Stimulated activated CD4-positive, alpha-beta T cell treated with anti-CD3 and anti-CD28 coated beads, Interleukin-4, amount 100 ng/mL, for 4 hours (primary cell): ENCODE data around the gene EXOC4.
"Not testable (repeated sequence)": the region's sequence is repeated elsewhere in the genome, so short reads cannot be mapped to it uniquely, and the experiment has no call there.

ENCODE experiments used
- DNase-seq, 2 experiments: peaks; one replicate each; pipeline ENCODE4 v3.0.0-alpha.2; 2020

Gene EXOC4

GRCh38 chr7:133773601-133774000, 520.7 kb downstream of the EXOC4 start:
- no peak for DNase-seq

- DNase-seq: no peak
Measured at GRCh38 chr7:133775201-133775600, 522.3 kb downstream of the EXOC4 start.

- DNase-seq: no peak
Measured at GRCh38 chr7:133776266-133776665, 523.4 kb downstream of the EXOC4 start.

GRCh38 chr7:133777701-133778100, 524.8 kb downstream of the EXOC4 start:
- no peak for DNase-seq

GRCh38 chr7:133778472-133778871, 525.6 kb downstream of the EXOC4 start:
- no peak for DNase-seq

GRCh38 chr7:133779538-133779937, 526.7 kb downstream of the EXOC4 start:
- not testable (repeated sequence) for DNase-seq

GRCh38 chr7:133780912-133781311, 528.0 kb downstream of the EXOC4 start:
- DNase-seq: no peak

- DNase-seq: no peak
Measured at GRCh38 chr7:133781486-133782090, 528.7 kb downstream of the EXOC4 start.

GRCh38 chr7:133782470-133782869, 529.6 kb downstream of the EXOC4 start:
- DNase-seq: no peak

- DNase-seq: no peak
Measured at GRCh38 chr7:133783276-133783675, 530.4 kb downstream of the EXOC4 start.

GRCh38 chr7:133784486-133785001, 531.7 kb downstream of the EXOC4 start:
- no peak for DNase-seq

- DNase-seq: no peak
Measured at GRCh38 chr7:133786401-133786937, 533.6 kb downstream of the EXOC4 start.

- no peak for DNase-seq
Measured at GRCh38 chr7:133789974-133790373, 537.1 kb downstream of the EXOC4 start.

GRCh38 chr7:133790911-133791310, 538.0 kb downstream of the EXOC4 start:
- no peak for DNase-seq

- no peak for DNase-seq
Measured at GRCh38 chr7:133794479-133794878, 541.6 kb downstream of the EXOC4 start.

GRCh38 chr7:133795068-133795665, 542.3 kb downstream of the EXOC4 start:
- no peak for DNase-seq

GRCh38 chr7:133796782-133797745, 544.2 kb downstream of the EXOC4 start:
- no peak for DNase-seq

- no peak for DNase-seq
Measured at GRCh38 chr7:133797818-133798520, 545.1 kb downstream of the EXOC4 start.

- no peak for DNase-seq
Measured at GRCh38 chr7:133801341-133801740, 548.5 kb downstream of the EXOC4 start.

GRCh38 chr7:133804127-133804526, 551.2 kb downstream of the EXOC4 start:
- DNase-seq: no peak

- DNase-seq: no peak
Measured at GRCh38 chr7:133805426-133805825, 552.5 kb downstream of the EXOC4 start.

GRCh38 chr7:133807624-133808492, 555.0 kb downstream of the EXOC4 start:
- DNase-seq: no peak
